HCT116 (cell line): ENCODE results near the gene SLC25A53.

Source experiments
- CEBPB ChIP-seq: IDR thresholded peaks from 2 replicates; pipeline ENCODE4 v1.6.1; 2012; ENCODE audit warnings: low read depth
- EGR1 ChIP-seq: IDR thresholded peaks from 2 replicates; pipeline ENCODE4 v1.6.1; 2012; ENCODE audit warnings: low read depth
- ELF1 ChIP-seq: IDR thresholded peaks from 2 replicates; pipeline ENCODE4 v1.6.1; 2012; ENCODE audit warnings: low read depth, borderline replicate concordance
- EZH2 ChIP-seq: fragments of 200-600 bp; sonication (generic); IDR thresholded peaks from 2 replicates; pipeline ENCODE4 v1.6.1; 2017; ENCODE audit warnings: antibody characterized with exemption, mixed run types
- POLR2A ChIP-seq: IDR thresholded peaks from 2 replicates; pipeline ENCODE4 v1.7.0; 2011; ENCODE audit warnings: borderline replicate concordance; ENCODE audit not compliant: insufficient read depth, insufficient read length; ENCODE audit errors: extremely low read depth
- POLR2AphosphoS5 ChIP-seq: IDR thresholded peaks from 2 replicates; pipeline ENCODE4 v1.6.1; 2011; ENCODE audit warnings: mild to moderate bottlenecking, low read depth, low read length, moderate library complexity
- RAD21 ChIP-seq: IDR thresholded peaks from 2 replicates; pipeline ENCODE4 v1.6.1; 2012; ENCODE audit warnings: low read depth, mild to moderate bottlenecking
- YY1 ChIP-seq: IDR thresholded peaks from 2 replicates; pipeline ENCODE4 v1.6.1; 2011; ENCODE audit warnings: low read length, low read depth, moderate library complexity, mild to moderate bottlenecking; ENCODE audit not compliant: insufficient replicate concordance; ENCODE audit errors: extremely low read depth
- ZBTB33 ChIP-seq: IDR thresholded peaks from 2 replicates; pipeline ENCODE4 v1.6.1; 2011; ENCODE audit warnings: mild to moderate bottlenecking, low read length, moderate library complexity; ENCODE audit not compliant: insufficient replicate concordance; ENCODE audit errors: extremely low read depth
- TF ChIP-seq, protein P1 (sequence below), 3 experiments: fragments of 200-600 bp in 1 of 3; sonication (generic) in 1 of 3; IDR thresholded peaks in 2 of 3; conservative IDR thresholded peaks in 1 of 3; 2 replicates each; pipeline ENCODE4 v1.5.1; 2012 to 2017; ENCODE audit warnings: low read depth in 2 of 3, low read length in 2 of 3, antibody characterized with exemption in 1 of 3, borderline replicate concordance in 1 of 3, control low read depth in 1 of 3, mild to moderate bottlenecking in 1 of 3, mixed read lengths in 1 of 3, mixed run types in 1 of 3, moderate library complexity in 1 of 3; ENCODE audit not compliant: insufficient read depth in 1 of 3
- TF ChIP-seq, protein P2 (sequence below): IDR thresholded peaks from 2 replicates; pipeline ENCODE4 v1.6.1; 2012; ENCODE audit warnings: low read depth
- TF ChIP-seq, protein P3 (sequence below): IDR thresholded peaks from 2 replicates; pipeline ENCODE4 v1.6.1; 2012

GRCh38 chrX:104122829-104123228, 34.0 kb downstream of the SLC25A53 start:
- no peak for TF ChIP-seq EZH2
- TF ChIP-seq, protein P1, sequence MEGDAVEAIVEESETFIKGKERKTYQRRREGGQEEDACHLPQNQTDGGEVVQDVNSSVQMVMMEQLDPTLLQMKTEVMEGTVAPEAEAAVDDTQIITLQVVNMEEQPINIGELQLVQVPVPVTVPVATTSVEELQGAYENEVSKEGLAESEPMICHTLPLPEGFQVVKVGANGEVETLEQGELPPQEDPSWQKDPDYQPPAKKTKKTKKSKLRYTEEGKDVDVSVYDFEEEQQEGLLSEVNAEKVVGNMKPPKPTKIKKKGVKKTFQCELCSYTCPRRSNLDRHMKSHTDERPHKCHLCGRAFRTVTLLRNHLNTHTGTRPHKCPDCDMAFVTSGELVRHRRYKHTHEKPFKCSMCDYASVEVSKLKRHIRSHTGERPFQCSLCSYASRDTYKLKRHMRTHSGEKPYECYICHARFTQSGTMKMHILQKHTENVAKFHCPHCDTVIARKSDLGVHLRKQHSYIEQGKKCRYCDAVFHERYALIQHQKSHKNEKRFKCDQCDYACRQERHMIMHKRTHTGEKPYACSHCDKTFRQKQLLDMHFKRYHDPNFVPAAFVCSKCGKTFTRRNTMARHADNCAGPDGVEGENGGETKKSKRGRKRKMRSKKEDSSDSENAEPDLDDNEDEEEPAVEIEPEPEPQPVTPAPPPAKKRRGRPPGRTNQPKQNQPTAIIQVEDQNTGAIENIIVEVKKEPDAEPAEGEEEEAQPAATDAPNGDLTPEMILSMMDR (IDR thresholded peaks at IDR 0.05 in 2 of 3, conservative IDR thresholded peaks at IDR 0.05 in 1 of 3; ENCODE audit: borderline replicate concordance in 1 of 3, insufficient read depth in 1 of 3, low read depth in 2 of 3, low read length in 2 of 3), result no peak
- TF ChIP-seq ZBTB33, result no peak
- no peak for TF ChIP-seq CEBPB
- no peak for TF ChIP-seq YY1
- no peak for TF ChIP-seq POLR2AphosphoS5
- TF ChIP-seq, protein P2, sequence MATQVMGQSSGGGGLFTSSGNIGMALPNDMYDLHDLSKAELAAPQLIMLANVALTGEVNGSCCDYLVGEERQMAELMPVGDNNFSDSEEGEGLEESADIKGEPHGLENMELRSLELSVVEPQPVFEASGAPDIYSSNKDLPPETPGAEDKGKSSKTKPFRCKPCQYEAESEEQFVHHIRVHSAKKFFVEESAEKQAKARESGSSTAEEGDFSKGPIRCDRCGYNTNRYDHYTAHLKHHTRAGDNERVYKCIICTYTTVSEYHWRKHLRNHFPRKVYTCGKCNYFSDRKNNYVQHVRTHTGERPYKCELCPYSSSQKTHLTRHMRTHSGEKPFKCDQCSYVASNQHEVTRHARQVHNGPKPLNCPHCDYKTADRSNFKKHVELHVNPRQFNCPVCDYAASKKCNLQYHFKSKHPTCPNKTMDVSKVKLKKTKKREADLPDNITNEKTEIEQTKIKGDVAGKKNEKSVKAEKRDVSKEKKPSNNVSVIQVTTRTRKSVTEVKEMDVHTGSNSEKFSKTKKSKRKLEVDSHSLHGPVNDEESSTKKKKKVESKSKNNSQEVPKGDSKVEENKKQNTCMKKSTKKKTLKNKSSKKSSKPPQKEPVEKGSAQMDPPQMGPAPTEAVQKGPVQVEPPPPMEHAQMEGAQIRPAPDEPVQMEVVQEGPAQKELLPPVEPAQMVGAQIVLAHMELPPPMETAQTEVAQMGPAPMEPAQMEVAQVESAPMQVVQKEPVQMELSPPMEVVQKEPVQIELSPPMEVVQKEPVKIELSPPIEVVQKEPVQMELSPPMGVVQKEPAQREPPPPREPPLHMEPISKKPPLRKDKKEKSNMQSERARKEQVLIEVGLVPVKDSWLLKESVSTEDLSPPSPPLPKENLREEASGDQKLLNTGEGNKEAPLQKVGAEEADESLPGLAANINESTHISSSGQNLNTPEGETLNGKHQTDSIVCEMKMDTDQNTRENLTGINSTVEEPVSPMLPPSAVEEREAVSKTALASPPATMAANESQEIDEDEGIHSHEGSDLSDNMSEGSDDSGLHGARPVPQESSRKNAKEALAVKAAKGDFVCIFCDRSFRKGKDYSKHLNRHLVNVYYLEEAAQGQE, result no peak
- no peak for TF ChIP-seq EGR1
- no peak for TF ChIP-seq RAD21
- TF ChIP-seq, protein P3, sequence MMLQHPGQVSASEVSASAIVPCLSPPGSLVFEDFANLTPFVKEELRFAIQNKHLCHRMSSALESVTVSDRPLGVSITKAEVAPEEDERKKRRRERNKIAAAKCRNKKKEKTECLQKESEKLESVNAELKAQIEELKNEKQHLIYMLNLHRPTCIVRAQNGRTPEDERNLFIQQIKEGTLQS, result no peak
- no peak for TF ChIP-seq POLR2A
- TF ChIP-seq ELF1, result no peak
